HG03520 (cell line): ENCODE results near the gene KIF1B.
"Not testable (repeated sequence)": the region's sequence is repeated elsewhere in the genome, so short reads cannot be mapped to it uniquely, and the experiment has no call there.

Source experiments
- ATAC-seq: cut with Tn5 transposase; IDR thresholded peaks from one replicate; pipeline ENCODE4 v1.9.1; 2021; ENCODE audit warnings: mild to moderate bottlenecking, moderate library complexity; ENCODE audit not compliant: unreplicated experiment

KIF1B gene

DNA sequence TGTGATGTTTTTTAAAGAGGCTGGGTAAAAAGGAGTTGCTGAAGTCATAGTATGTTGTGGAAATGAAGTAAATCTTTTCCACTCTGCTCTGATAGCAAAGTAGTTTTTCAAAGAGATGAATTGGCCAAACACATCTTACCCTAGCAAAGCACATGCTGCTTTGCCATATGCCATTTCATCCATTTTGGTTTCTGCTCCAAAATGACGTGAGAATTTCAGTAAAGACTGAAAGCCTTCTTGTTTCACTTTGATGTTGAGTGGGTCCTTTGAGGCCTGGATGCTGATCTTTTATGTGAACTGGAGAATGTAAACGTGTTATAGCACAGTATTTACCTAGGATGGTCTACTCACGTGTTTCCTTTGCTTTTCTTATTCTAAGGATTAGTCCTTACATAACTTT is 115.2 kb downstream of the KIF1B start:
- ATAC-seq = no peak

DNA sequence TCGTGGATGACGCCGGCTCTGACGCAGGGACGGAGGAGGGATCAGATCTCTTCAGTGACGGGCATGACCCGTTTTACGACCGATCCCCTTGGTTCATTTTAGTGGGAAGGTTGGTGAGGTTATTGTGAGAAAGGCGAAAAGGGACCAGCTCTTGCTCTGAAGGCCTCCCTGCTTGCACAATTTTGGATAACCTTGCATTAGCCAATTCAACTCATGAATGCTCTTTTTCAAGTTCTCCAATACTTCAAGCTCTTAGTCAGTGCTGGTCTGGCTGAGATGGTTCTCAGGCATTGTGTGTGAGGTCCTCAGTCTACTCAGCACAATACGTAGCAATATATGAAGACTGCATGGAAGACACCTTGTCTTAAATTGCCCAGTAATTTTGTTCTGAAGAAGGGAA is 115.9 kb downstream of the KIF1B start:
- ATAC-seq = no peak

DNA sequence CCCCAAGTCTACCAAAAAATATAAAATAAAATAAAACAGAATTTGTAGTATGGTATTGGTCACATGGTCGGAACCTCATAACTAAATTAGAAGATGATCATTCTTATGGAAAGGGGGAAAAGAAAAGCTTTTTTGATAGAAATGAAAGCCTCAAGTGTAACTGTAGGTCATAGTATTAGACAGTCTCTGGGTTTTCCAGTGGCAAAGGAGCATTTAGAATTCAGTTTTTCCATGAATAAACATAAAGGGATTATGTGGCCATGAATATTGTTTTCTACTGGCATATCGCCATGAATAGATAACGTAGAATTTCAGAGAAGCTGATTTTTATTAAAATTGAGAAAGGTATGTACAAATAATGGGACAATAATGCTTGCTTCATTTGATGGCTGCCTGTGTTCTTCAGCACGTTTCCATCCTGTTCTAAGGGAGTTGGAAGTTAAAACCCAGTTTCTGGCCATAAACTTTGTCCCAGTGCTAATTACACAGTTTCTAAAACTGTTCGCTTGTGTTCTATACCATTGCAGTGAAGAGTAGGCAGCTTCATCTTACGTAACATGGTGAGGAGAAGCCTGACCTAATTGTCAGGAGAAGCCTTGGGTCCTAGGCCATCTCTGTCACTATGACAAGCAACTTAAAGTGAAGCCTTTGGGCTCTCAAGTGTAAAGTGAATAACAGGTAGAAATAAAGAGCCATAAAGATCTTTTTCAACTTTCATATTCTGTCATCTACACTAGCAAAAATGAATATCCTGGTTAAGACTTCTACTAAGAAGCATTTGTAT is 118.0 kb downstream of the KIF1B start:
- no peak for ATAC-seq

DNA sequence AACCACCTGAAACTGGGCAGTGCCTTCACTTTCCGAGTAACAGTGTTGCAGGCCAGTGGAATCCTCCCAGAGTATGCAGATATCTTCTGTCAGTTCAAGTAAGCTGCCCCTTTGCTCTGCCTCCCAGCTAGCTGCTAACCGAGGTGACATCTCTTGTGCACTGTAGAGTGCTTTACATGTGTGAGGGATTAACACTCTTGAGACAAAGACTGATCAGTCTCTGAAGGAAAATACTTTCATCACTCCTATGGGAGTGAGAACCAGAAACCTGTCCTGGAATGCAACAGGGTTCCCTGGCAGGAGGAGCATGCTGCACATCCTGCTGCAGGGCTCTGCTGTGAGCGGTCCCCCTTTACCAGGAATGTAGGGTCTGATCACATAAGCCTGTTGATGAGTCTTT is 127.1 kb downstream of the KIF1B start:
- ATAC-seq = no peak

DNA sequence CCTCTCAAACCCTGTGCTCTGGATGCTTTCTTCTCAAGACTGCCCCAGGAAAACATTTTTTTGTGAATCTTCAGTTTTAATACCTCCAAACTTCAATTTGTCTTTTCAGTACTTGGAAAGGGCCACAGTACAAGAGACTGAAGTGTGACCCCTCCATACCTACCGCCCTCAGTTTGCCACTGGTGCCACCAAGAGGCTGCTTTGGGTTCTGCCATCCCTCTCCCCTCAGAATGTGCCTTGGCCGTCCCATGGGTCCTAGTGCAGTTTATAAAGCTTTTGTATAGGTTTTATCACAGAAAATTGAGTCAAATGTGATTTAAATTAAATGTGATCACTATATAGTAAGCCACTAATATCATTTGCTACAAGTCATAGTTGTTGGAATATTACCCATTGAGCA is 127.7 kb downstream of the KIF1B start:
- no peak for ATAC-seq

DNA sequence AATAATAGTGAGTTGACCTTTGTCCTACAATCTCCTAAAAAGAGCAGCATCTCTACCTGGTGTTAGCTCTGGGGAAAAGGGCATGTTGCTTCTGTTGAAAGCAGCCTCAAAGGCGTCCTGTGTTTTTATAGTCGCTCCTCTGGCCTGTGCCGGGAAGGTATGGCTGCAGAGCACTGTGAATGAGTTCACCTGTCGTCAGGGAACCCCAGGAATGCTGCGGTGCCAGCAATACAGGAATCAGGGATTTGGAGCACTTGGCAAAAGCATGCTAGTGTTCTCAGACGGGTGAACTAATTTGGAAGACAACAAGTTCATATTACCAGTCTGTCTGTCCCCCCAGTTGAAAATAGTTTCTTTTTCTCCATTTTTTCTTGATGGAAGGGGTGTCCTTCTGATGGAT is 128.2 kb downstream of the KIF1B start:
- no peak for ATAC-seq

DNA sequence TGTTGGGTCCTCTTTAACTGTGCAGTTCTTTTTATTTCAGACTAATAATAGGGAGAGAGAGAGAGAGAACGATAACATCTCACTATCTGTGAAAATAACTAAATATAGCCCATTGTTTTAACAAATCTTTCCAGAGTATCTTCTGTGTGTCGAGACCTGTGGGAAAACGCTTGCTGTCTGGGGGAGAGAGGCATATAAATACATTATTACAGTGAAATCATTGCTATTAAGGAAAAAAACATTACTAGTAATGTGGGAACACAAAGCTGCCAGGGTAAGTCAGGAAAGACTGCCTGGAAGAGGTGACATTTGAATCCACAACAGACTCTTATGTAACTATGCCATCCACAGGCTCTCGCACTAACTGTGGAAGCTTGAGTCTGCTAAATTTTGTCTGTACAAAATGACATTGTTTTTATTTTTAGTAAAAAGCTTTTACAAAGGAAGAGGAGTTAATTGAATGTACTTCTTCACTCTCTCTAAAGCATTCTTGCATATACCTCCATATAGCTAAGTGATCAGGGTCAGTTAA is 128.7 kb downstream of the KIF1B start:
- ATAC-seq = no peak

DNA sequence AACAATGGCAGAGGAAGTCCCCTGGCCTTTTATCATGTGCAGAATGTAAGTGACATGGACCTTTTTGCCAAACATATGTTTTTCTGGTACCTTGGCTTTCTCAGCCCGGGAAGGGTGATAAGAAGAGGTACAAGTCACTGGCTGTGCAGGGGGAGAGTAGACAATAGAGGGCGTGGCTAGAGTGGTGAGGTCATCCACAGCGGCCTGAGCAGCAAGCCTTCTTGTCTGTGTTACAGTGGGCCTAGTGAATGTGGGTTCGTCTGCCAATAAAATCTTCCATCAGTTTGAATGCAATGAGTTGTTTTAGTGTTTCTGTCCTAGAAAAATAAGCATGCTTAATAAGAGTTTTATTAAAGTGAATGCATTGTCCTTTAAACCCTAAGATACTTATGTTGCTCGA is 129.4 kb downstream of the KIF1B start:
- no peak for ATAC-seq

DNA sequence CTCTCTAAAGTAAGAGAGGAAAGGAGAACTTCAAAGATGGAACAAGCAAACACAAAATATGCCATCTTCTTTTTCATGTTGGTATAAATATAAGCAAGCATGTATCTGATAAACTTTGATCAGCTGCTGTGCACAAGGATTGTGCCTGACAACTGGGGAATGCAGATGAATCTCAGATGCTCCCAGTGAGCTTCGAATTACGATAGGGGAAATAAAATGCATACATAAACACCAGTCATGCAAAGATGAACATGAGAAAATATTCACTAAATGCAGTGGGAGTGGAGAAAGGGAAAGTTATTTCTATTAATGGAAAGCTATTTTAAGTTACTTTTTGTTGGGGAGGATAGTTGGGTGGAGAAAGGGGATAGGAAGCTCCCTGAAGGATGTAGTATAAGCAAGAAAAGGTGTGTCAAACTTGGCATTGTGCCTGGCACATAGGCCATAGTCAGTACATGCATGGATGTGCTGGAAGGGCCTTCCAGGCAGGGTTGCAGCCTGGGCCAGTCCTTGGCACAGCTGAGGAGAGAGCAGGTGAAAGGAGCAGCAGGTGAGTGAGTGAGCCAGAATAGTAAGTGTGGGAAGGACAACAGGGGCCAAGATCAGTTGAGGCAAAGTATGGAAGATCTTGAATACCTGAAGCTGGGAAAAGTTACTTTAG is 130.7 kb downstream of the KIF1B start:
- ATAC-seq = no peak

DNA sequence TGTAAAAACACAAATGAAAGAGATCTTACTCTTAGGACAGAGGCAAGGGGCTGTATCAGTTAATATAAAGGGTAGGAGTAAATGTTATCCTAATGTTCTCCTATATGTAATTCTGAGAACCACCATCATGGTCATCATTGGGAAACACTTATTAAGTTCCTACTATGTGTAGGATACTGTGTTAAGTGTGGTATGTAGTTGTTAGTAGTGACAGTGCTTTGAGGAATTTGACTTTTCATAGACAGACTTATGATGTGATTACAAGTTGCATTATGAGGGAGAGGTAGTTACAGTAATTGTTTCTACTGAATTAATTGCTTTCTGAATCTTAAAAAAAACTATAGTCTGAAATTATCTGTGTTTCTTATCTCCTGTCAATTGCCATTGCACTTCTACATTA is 136.7 kb downstream of the KIF1B start:
- ATAC-seq = no peak

DNA sequence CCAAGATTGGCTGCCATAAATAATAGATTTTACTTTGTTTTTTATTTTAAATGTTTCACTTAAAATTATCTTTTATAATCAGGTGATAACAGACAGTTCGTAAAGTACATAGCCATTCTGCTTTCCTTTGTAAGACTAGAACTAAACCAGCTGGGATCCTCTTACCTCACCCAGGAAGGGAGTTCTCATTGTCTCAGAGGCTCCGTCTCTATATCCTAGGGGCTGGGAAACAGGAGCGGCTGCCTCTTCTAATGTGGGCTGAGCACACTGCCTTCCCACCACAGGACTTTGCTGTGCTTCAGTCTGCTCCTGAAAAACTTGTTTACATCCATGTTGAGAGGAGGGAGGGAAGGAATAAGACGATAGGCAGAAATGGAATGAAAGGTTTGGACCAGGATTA is 142.9 kb downstream of the KIF1B start:
- ATAC-seq = no peak

DNA sequence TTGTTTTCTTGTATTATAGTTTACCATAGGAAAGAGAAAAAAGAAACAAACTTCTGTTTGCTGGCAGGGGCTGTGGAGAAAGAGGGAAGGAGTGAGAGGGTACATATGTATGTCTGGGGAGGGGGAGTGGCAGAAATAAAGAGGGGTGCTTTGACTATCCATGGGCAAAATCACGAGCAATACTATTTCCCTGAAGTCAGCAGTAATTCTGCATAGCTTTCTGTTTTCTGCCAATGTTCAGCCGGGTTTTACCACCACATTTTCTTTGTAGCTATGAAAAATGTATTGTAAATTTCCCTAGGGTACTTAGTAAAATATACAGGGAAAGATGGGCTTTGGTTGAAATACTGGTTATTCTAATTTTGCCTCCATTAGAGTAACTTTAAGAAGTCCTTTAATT is 143.3 kb downstream of the KIF1B start:
- no peak for ATAC-seq

DNA sequence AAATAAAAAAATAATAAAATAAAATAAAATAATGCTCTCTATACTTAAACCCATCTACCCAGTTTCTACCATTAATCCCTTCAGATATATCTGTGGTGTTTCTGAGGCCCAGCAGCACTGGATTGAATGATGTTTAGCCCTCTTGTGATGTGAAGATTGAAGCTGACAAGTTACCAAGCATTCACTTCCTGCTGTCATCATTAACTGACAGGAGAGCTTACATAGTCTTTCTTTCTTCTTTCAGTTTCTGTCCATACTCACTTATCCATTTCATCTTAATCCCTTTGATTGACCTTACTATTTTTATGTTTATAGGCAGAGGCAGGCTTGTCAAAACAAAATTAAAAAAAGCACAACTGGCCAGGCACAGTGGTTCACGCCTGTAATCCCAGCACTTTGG is 149.7 kb downstream of the KIF1B start:
- ATAC-seq = no peak

DNA sequence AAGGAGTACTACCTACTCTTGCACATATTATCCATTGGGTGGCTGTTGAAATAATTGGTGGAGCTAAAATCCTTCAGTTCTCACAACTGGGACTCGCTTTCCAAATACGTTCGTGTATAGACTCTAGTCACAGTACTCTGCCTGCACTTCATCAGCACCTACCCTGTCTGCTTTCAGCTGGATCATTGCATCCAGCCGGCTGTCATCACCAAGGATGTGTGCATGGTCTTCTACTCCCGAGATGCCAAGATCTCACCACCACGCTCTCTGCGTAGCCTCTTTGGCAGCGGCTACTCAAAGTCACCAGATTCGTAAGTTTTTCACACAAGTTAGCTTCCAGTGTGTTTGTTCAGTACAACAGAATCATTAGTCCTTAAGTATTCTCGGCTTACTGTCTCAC is 151.1 kb downstream of the KIF1B start:
- no peak for ATAC-seq

DNA sequence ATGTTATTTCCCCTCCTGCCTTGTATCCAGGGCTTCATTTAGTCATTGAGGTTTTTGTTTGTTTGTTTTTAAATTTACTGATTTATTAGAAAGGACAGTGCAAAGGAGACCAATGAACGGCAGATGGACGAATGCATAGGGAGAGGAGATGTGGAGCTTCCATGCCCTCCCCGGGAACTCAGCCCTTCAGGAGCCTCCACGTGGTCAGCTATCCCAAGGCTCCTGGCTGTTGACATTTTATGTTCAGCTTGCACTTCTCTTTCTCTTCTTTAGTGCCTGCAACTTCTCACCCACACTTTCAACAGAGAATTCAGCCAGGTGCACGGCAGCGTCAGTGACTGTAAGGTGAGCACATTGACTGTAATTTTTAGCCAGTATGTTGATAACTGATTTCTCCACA is 157.8 kb downstream of the KIF1B start:
- no peak for ATAC-seq

DNA sequence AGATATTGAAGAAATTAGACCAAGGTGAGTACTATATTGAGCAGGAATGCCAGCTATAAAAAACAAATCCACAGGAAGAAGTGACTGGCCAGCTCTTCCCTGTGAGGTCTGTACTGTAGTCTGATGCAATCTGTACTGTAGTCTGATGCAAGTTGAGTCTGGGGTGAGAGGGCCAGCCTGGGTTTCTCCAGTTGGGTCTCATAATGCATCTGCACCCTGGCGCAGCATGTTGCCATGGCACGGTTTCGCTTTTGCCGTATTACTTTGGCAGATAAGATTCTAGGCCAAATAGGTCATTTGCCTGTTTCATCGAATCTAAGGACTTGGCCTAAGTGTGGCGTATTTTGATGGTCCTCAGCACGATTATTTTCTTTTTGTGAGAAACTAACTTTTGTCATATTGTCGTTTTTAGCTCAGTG is 164.1 kb downstream of the KIF1B start:
- ATAC-seq = no peak

DNA sequence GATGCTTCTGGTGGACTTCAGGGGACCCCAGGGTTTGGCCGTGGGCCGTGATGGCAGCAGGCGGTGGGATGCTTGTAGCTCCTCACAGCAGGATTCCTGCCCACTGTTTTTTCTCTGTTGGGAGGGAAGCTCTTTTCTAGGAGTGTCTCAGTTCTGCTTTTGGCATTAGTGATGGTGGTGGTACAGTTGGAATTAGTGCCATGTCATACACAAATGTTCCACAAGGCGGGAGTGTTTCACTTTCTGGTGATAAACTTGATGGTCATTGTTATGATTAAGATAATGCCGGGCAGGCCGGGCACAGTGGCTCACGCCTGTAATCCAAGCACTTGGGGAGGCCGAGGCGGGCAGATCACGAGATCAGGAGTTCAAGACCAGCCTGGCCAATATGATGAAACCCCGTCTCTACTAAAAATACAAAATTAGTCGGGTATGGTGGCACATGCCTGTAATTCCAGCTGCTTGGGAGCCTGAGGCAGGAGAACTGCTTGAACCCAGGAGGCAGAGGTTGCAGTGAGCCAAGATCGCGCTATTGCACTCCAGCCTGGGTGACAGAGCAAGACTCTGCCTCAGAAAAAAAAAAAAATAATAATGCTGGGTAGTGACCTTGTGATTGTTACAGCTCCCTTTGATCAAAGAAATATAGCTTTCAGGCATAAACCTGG is 167.1 kb downstream of the KIF1B start:
- not testable (repeated sequence) for ATAC-seq

DNA sequence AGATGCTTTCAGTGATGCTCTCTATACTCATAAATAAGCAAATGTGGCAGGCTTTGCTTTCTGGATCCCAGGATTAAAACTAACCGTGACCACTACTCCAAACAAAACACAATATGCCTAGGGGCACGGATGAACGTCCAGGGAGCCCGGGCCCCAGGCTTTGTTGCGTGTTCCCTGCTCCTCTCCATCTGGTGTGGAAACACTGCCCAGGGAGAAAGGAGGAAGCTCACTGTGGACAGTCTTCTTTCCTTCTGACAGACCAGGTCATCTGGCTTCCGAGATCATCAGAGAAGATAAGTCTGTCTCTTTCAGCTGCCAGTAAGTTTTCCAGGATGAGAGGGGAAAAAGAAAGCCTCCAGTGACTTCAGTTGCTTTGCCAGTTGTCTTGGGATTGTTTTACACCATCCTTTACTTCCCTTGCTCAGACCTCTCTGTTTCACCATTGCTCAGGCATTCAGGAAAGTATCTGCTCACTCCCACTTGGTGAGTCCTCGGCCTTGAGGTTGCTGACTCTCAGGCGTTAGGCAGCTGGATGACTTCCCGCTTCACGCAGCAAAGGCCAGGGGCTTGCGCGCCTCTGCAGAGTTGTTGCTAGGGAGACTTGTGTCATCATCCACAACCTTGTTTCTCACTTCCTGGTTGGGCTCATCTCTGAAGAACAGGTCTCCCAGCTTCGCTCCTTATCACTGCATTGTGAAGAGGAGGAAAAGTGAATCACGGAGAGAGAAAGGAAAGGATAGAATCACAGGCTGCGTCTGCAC is 167.9 kb downstream of the KIF1B start:
- no peak for ATAC-seq

DNA sequence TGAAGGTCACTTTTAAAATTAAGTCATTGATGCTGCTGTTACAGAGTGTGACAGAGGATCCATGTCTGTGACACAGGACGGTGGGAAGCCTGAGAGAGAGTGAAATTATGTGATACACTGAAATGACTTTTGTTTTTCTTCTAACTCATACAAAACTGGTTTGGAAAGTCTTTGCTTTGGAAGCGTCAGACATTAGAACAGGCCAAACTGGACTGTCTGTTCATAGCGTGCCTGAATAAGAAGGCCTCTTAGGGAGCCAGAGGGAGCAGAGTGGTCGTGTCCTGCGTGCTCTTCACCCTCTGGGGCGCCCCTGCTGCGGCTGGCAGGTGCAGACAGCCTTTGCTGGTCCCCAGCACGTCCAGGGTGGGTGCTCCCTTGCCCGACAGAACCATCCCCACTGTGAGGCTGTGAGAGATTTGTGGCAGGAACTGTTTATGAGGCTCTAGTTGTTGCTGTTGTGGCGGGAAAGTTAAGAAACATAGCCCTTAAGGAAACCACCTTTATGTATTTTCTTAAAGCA is 168.8 kb downstream of the KIF1B start:
- ATAC-seq = no peak

DNA sequence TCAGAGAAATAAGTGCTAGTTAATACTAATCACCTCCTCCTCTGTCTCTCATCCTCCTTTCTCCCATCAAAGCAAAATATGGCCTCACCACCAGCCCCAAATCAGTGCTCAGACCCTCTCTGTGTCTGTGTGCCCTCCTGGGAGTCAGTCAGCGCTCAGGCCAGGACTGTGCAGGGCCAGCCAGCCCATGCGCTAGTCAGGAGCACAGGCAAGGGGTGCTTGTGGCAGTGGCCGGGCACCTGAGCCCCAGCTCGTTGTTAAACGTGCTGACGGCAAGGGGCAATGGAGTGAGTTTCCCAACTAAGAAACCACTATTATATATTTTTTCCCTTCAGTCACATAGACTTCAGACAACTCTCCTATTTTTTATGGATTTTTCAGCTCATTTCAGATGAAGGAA is 169.3 kb downstream of the KIF1B start:
- ATAC-seq = no peak
